ENCODE measurements around the gene TNNT2.

The TNNT2 gene

DNA sequence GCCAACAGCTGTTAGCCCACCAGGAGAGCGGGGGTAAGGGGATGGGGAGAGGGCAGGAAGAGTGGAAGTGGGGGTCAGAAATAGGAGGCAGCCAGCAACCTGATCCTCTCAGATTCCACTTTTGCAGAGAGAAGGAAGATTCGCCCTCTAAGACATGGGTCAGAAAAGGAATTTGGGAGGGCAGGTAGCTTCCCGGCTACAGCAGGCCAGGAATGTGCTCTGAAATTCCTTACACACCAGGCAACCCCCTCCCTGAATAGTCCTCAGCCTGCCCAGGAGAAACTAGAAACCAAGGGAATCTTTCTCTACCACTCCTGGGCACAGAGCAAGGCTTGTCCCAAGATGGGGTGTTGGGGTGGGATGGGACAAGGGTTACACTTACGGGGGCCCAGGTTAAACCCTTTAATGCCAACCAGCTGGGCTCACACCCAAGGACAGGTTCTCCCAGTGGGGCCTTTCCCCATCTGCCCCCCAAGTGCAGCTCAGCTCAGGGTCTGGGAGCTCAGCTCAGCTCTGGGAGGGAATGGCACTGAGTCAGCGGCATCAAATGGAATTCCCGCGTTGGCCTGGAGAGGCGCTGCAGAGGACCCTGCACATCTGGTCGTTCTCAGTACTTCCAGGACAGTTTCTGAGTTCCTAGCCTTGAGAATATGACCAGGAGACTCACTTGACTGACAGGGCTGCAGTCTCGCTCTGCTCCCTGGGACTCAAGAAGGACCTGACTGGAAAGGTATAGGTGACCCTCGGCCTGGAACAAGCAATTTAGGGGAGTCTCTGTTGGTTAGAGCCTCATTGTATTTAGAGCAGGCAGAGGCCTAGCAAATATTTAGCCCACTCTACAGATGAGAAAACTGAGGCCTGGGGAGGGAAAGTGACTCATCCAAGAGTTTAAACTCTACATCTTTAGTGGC lies 761 bp downstream of the TNNT2 start:
- no peak overlapping the region for H3K27ac ChIP-seq
- TF ChIP-seq, protein P1, sequence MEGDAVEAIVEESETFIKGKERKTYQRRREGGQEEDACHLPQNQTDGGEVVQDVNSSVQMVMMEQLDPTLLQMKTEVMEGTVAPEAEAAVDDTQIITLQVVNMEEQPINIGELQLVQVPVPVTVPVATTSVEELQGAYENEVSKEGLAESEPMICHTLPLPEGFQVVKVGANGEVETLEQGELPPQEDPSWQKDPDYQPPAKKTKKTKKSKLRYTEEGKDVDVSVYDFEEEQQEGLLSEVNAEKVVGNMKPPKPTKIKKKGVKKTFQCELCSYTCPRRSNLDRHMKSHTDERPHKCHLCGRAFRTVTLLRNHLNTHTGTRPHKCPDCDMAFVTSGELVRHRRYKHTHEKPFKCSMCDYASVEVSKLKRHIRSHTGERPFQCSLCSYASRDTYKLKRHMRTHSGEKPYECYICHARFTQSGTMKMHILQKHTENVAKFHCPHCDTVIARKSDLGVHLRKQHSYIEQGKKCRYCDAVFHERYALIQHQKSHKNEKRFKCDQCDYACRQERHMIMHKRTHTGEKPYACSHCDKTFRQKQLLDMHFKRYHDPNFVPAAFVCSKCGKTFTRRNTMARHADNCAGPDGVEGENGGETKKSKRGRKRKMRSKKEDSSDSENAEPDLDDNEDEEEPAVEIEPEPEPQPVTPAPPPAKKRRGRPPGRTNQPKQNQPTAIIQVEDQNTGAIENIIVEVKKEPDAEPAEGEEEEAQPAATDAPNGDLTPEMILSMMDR (conservative IDR thresholded peaks at IDR 0.05) = peak; percentile 14; the same call in 1 of the 2 replicates

DNA sequence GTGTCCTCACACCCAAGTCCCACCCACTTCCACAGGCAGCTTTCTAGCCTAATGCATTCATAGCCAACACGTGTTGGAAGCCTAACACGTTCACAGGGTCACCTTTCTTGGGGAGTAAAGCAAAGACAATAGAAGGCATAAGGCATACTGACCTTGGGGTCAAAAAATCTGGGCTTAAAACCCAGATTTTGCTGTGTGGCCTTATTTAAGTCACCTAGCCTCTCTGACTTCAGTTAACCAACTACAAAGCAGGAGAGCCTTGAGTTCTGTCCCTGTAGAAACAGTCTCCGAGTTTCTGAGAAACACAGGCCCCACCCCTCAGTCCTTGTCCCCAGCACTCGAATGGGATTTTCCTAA lies 1.4 kb downstream of the TNNT2 start:
- TF ChIP-seq, protein P1 (conservative IDR thresholded peaks at IDR 0.05) = no peak
- no peak overlapping the region for H3K27ac ChIP-seq

DNA sequence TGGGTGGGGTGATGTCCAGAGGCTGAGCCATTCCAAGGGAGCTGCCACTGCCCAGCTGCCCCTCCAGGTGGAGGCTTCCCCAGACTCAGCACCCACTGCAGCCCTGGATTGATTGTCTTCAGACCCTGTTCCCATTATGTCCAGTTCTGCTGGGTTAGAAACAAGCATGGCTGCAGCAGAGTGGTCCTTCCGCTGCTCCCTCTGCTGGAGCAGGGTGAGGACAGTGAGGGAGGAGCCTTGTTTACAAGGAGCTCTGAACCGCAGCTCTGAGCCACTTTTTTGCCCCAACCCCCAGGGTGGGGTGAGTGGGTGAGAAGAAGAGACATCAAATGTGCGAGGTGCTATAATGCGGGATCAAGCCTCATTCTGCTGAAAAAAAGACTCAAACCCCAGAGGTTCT lies 2.3 kb downstream of the TNNT2 start:
- TF ChIP-seq, protein P1 (conservative IDR thresholded peaks at IDR 0.05) = peak; percentile 34
- no peak overlapping the region for H3K27ac ChIP-seq

DNA sequence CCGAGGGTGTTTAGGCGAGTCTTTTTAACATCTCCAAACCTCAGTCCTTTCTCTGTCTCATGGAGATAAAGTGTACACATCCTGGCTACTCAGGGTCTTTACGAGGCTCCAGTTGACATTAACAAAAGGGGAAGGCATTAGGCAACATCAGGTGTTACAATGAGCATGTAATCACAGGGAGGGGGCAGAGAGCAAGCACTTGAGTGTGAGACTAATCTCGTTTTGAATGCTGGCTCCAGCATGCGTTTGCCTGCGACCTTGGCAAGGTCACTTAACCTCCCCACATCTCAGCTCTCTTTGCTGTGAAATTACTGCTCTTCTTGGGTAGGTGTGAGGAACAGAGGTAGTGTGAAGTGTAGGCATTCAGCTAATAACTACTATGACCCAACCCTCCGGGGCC lies 3.1 kb downstream of the TNNT2 start:
- no peak overlapping the region for H3K27ac ChIP-seq
- TF ChIP-seq, protein P1 (conservative IDR thresholded peaks at IDR 0.05) = no peak

DNA sequence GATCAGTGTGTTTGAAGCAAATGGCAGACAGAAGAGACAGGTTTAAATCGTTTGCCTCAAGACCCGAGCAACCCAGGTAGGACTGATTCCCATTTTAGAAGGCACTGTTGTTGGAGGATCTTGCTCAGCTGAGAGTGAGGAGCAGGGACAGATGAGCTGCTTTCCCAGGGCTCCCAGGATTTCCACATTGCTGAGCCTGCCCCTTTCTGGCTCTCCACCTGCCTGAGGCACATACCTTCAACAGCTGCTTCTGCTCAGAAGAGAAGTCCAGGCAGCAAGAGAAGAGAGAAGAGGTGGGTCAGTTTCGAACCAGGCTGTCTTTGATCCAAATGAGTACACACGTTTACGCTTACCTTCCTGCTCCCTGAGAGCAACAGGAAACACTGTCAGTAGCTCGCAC lies 5.7 kb downstream of the TNNT2 start:
- no peak overlapping the region for H3K27ac ChIP-seq

DNA sequence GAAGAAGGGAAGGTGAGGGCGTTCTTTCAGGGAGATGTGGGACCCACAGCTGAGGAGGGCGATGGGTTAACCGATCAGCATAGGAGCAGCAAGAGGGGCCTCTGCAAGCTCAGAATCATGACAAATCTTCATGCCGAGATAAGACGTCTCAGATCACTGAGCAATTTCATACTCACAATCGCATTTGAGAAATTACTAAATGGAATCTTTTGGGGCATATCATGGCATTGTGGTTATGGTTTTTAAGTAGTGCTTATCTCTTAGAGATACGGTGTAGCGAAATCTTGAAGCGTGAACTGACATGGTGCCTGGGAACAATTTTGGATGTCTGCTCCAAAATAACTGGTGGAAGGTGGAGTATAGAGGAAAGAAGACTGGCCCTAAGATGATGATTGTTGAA lies 6.2 kb downstream of the TNNT2 start:
- TF ChIP-seq, protein P1 (conservative IDR thresholded peaks at IDR 0.05) = no peak
- H3K27ac ChIP-seq = no peak overlapping the region

More for the DNA sequence above, 5.7 kb downstream of the TNNT2 start:
- TF ChIP-seq, protein P1 (conservative IDR thresholded peaks at IDR 0.05) = no peak

DNA sequence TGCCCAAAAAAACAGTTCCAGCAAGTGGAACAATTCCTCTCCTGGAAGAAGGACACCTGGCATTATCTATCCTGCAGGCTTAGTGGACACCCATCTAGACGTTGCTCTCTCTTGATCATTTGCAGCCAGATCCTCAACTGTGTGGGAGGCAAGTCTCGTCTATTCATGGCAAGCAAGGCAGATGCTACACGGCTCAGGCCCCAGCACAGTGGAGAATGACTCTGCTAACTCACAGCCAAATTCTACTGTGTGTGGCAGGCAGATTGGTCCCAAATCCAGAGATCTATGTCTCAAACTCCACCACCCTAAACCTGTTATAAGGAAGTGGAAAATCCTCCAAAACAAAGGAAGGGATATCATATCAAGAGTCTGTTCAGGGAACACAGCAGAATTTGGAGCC lies 7.0 kb downstream of the TNNT2 start:
- no peak overlapping the region for H3K27ac ChIP-seq
- TF ChIP-seq, protein P1 (conservative IDR thresholded peaks at IDR 0.05) = no peak
